Nephron progenitor cell (in vitro differentiated cells): ENCODE results near the gene PLCG2.

Source experiments
- DNase-seq: peaks from one replicate; pipeline ENCODE4 v3.0.0; 2021
- H3K27ac Mint-ChIP-seq: 2 replicates; pipeline ENCODE4 v1.8.0; 2021; ENCODE audit warnings: mild to moderate bottlenecking, moderate library complexity, mixed read lengths
- H3K27me3 Mint-ChIP-seq: 2 replicates; pipeline ENCODE4 v1.8.0; 2021; ENCODE audit warnings: mild to moderate bottlenecking, low read depth, mixed read lengths; ENCODE audit not compliant: poor library complexity
- H3K36me3 Mint-ChIP-seq: 2 replicates; pipeline ENCODE4 v1.8.0; 2021; ENCODE audit warnings: low read depth, mixed read lengths
- H3K4me1 Mint-ChIP-seq: 2 replicates; pipeline ENCODE4 v1.8.0; 2021; ENCODE audit warnings: mixed read lengths
- H3K4me3 Mint-ChIP-seq: 2 replicates; pipeline ENCODE4 v1.8.0; 2021; ENCODE audit warnings: mild to moderate bottlenecking, moderate library complexity, mixed read lengths
- H3K9me3 Mint-ChIP-seq: 2 replicates; pipeline ENCODE4 v1.8.0; 2021; ENCODE audit warnings: mild to moderate bottlenecking, moderate library complexity, mixed read lengths
- CTCF ChIP-seq: fragments of 200-600 bp; sonication (generic); IDR thresholded peaks from 2 replicates; pipeline ENCODE4 v1.5.0; 2021; ENCODE audit warnings: antibody characterized with exemption

Gene PLCG2

DNA sequence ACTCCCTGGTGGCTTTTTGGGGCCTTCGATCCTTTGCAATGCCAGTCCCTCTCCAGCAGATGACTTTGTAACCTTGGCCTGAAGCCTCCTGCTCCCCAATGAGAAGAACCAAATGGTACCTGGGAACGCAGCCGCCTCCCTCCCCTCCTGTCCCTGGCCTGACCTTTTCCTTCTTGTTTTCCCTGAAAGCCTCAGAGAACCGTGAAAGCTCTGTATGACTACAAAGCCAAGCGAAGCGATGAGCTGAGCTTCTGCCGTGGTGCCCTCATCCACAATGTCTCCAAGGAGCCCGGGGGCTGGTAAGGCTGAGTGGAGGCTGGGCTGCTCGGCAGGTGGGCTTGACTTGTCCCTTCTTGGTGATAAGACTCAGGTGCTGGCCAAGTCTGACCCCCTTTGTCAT, 144.2 kb downstream of the PLCG2 start:
- peaks cover 8% of the 10 kb centered on the region for H3K4me1 Mint-ChIP-seq
- H3K9me3 Mint-ChIP-seq: peaks cover 23% of the 10 kb centered on the region
- no peak for TF ChIP-seq CTCF
- peaks cover 14% of the 10 kb centered on the region for H3K36me3 Mint-ChIP-seq
- no peak overlapping the region for H3K4me3 Mint-ChIP-seq
- no peak for DNase-seq
- H3K27ac Mint-ChIP-seq: no peak overlapping the region
- peaks cover 10% of the 10 kb centered on the region for H3K27me3 Mint-ChIP-seq

DNA sequence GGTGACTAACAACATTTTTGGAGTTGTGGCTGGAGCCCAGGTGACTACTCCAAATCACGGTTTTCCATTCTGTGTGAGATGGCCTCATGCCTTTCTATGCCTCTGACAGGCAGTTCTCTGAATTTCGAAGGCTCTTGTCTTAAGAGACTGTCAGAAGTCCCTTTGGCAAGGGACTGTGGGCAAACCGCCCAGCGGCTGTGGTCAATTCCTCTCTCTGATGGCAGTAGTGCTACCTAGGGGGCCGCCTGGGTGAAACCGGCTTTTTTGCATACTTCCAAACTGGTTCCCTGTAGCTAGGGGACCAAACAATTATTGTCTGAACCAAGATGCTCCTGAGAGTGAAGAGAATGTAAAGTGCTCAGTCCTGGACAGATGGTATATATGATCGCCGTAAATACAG, 145.9 kb downstream of the PLCG2 start:
- TF ChIP-seq CTCF: no peak
- no peak for DNase-seq
- Mint-ChIP-seq H3K9me3 (peaks cover 7% of the 10 kb centered on the region), H3K27ac (no peak overlapping the region), H3K4me3 (no peak overlapping the region), H3K27me3 (peaks cover 10% of the 10 kb centered on the region), H3K4me1 (peaks cover 14% of the 10 kb centered on the region), H3K36me3 (peaks cover 8% of the 10 kb centered on the region)

DNA sequence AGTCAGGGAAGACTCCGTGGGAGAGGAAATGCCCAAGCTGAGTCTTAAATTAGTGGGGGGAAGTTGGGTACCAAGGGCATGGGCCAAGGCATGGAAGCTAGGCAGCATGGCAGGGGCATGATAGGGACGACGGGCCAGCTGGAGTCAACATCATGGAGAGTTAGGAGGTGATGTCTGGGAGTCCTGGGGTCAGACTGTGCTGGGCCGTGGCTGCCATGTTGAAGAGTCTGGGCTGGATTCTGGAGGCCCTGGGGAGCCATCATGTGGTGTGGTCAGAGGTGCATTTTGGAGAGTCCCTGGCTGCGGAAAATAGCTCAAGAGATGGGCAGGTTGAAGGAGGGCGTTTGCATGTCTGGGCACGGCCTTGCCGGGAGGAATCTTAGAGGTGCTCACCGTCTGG, 146.9 kb downstream of the PLCG2 start:
- Mint-ChIP-seq H3K36me3 (no peaks in the 10 kb centered on the region), H3K4me3 (no peak overlapping the region), H3K27ac (peak overlapping the region; percentile 76), H3K4me1 (peaks cover 14% of the 10 kb centered on the region), H3K9me3 (no peaks in the 10 kb centered on the region), H3K27me3 (peaks cover 7% of the 10 kb centered on the region)
- DNase-seq: no peak
- TF ChIP-seq CTCF: no peak

- Mint-ChIP-seq H3K4me3 (no peak overlapping the region), H3K4me1 (peaks cover 14% of the 10 kb centered on the region), H3K9me3 (no peaks in the 10 kb centered on the region), H3K27ac (no peak overlapping the region), H3K27me3 (peaks cover 3% of the 10 kb centered on the region), H3K36me3 (no peaks in the 10 kb centered on the region)
- no peak for TF ChIP-seq CTCF
- no peak for DNase-seq
Measured at GRCh38 chr16:81927561-81928185, 148.6 kb downstream of the PLCG2 start.

DNA sequence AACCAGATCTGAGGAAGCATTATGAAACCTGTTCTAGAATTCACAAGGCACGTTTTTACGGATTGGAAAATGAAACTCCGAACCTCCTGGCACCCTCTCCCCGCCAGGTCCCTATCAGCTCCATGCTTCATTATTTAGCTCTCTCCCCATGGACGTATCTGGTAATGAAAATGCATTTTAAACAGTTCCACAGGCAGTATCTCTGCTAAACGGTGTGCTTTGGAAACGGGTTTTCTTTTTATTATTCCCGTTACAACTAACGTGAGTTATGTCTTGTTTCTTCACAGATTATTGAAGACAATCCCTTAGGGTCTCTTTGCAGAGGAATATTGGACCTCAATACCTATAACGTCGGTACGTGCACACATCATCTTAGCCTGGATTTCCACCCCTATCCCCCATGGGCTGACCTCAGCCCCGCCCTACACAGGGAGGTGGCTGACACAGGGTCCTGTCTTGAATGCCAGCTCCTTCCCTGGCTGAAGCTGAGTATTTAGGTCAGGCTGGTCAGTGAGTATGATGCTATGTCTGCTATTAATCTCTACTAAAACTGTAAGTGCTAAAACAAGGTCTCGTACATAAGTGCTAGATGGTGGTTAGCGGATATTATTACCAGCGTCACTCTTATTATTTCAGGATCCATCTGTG, 149.3 kb downstream of the PLCG2 start:
- Mint-ChIP-seq H3K27ac (peak overlapping the region; percentile 16), H3K27me3 (peaks cover 3% of the 10 kb centered on the region), H3K36me3 (no peaks in the 10 kb centered on the region), H3K4me3 (no peak overlapping the region), H3K9me3 (no peaks in the 10 kb centered on the region), H3K4me1 (peaks cover 12% of the 10 kb centered on the region)
- DNase-seq: no peak
- no peak for TF ChIP-seq CTCF

DNA sequence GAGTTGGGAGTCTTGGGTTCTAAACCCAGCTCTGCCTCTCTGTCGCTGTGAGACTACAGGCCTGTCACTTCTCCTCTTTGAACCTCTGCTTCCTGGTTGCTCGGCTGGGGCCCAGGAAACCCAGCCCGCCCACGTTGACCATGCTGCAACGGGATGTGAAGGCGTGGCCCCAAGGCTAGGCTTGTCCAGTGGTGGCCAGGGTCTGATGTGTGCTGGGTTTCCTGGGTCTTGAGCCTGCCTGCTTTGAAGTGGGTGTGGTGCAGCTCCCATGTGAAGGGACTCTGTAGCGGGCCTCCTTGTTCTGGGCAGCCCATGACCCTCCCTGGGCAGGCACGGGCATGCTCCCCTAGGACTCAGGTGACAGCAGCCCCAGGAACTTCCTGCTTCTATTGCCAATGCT, 149.9 kb downstream of the PLCG2 start:
- no peak overlapping the region for H3K4me3 Mint-ChIP-seq
- peaks cover 11% of the 10 kb centered on the region for H3K4me1 Mint-ChIP-seq

More for the DNA sequence above, 149.9 kb downstream of the PLCG2 start:
- TF ChIP-seq CTCF: no peak
- Mint-ChIP-seq H3K36me3 (peaks cover 3% of the 10 kb centered on the region), H3K9me3 (no peaks in the 10 kb centered on the region), H3K27ac (peak overlapping the region; percentile 82), H3K27me3 (peaks cover 4% of the 10 kb centered on the region)
- no peak for DNase-seq
